ENCODE data around the gene DAGLA.

DAGLA gene

GRCh38 chr11:61682093-61682732 is 2.0 kb downstream of the DAGLA start:
- no peak overlapping the region for H3K4me3 ChIP-seq (ENCODE audit: low read length)
- no peak for TF ChIP-seq ZNF274 (IDR thresholded peaks at IDR 0.05; ENCODE audit: low read depth, low read length)

GRCh38 chr11:61682906-61683675 is 2.9 kb downstream of the DAGLA start:
- TF ChIP-seq ZNF274 (IDR thresholded peaks at IDR 0.05; ENCODE audit: low read depth, low read length), result no peak
- H3K4me3 ChIP-seq (ENCODE audit: low read length), result no peak overlapping the region

DNA sequence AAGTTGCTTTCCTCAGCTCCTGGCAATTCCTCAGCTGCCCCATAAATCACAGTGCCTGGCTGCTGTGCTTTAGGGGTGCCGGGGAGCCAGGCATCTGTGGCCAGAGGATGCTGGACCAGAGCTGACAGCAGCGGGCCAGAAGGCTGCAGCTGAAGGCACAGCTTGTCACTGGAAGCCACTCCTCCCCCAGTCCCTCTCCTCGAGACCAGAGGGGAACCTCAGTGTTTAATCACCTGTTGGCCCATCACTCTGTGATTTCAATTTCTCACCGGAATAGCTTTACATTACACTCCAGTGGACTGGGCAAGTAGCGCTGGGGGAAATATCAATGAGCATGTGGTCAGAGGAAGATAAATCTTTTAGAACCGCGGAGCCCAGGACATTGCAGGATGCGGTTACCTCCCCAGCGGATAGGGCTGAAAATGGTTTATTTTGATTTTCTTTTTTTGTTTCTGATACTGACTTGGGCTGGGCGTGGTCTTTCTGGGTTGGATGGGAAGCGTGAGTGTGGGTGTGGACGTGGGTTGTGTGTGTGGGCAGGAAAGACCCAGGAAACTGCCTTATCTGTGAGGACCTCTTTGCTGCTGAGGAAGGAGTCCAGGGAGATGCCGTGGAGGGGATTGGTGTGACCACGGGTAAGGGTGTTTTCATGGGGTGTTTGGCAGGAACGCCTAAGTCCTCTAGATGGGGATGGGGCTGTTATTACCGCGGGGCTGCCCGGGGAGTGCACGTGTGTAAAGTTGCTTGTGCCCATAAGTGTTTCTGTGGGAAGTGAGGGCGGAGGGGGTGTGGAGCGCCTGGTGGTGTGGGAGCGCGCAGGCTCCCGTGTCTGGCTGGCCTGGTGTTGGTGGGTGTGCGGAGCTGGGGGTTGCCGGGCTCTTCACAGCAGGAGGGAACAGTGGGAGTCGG is 4.0 kb downstream of the DAGLA start:
- no peak overlapping the region for H3K4me3 ChIP-seq (ENCODE audit: low read length)
- no peak for TF ChIP-seq ZNF274 (IDR thresholded peaks at IDR 0.05; ENCODE audit: low read depth, low read length)

DNA sequence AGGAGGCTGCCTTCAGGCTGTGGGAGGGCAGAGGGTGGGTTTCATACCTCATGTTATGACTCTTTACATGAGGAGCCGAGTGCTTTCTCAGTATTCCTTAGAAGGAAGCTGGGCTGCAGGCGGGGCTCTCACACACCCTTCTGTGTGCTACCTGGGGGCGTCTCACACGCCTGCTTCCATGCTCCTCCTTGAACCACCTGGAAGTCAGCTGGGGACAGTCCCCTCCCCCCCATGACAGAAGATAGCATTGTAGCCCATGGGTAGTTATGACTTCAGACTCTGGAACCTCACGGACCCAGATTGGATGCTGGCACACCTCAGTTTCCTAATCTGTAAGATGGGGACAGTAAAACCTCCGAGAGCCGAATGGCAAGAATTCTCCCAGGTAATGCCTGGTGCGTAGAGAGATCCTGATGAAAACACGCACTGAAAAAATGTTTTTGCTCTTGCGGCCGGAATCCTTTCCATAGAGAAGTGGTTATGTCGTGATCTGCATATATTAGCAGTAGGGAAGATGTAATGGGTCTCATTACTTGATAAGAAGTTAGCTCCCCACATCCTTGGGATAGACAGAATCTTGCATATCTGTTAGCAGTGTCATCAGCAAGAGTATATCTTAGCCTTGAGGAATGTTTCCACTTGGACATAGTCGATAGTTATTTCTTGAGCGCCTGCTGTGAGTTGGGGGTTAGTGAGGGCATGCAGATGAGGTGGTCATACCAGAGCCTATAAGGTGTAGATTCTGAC is 4.9 kb downstream of the DAGLA start:
- no peak for TF ChIP-seq ZNF274 (IDR thresholded peaks at IDR 0.05; ENCODE audit: low read depth, low read length)

GRCh38 chr11:61685617-61685967 is 5.4 kb downstream of the DAGLA start:
- no peak for TF ChIP-seq ZNF274 (IDR thresholded peaks at IDR 0.05; ENCODE audit: low read depth, low read length)
- H3K4me3 ChIP-seq (ENCODE audit: low read length), result no peak overlapping the region

More for the DNA sequence above, 4.9 kb downstream of the DAGLA start:
- H3K4me3 ChIP-seq (ENCODE audit: low read length), result no peak overlapping the region

GRCh38 chr11:61686066-61686465 is 5.9 kb downstream of the DAGLA start:
- H3K4me3 ChIP-seq (ENCODE audit: low read length), result no peak overlapping the region
- TF ChIP-seq ZNF274 (IDR thresholded peaks at IDR 0.05; ENCODE audit: low read depth, low read length), result no peak

DNA sequence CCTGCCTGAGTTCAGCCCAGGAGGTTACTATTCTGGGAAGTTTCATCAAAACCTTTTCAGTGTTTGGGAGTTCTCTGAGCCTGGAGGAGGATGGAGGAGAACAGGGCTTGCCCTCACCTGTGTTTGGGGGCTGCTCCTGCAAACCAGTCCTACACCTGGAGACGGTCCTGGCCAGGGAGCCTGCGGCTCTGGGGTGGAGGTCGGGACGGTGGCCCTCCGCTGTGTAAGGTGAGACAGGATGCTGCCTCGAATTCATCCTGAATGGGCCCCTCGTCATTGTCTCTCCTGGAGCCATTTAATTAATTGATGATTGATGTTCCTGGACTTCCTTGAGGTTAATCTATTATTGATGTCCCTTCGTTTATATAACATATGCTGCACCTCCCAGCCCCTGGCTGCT is 6.3 kb downstream of the DAGLA start:
- no peak for TF ChIP-seq ZNF274 (IDR thresholded peaks at IDR 0.05; ENCODE audit: low read depth, low read length)
- H3K4me3 ChIP-seq (ENCODE audit: low read length), result no peak overlapping the region

DNA sequence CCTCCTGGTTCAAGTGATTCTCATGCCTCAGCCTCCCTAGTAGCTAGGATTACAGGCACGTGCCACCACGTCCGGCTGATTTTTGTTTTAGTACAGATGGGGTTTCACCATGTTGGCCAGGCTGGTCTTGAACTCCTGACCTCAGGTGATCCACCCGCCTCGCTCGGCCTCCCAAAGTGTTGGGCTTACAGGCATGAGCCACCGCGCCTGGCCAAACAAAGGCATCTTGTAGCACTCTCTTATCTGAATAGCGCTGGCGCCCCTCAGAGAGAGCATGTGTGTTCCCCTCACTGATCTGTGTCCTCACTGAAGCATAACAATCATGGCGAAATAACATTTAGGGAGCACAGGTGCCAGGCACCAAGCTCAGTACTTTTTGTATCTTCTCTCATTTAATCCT is 7.2 kb downstream of the DAGLA start:
- no peak overlapping the region for H3K4me3 ChIP-seq (ENCODE audit: low read length)
- TF ChIP-seq ZNF274 (IDR thresholded peaks at IDR 0.05; ENCODE audit: low read depth, low read length), result no peak

DNA sequence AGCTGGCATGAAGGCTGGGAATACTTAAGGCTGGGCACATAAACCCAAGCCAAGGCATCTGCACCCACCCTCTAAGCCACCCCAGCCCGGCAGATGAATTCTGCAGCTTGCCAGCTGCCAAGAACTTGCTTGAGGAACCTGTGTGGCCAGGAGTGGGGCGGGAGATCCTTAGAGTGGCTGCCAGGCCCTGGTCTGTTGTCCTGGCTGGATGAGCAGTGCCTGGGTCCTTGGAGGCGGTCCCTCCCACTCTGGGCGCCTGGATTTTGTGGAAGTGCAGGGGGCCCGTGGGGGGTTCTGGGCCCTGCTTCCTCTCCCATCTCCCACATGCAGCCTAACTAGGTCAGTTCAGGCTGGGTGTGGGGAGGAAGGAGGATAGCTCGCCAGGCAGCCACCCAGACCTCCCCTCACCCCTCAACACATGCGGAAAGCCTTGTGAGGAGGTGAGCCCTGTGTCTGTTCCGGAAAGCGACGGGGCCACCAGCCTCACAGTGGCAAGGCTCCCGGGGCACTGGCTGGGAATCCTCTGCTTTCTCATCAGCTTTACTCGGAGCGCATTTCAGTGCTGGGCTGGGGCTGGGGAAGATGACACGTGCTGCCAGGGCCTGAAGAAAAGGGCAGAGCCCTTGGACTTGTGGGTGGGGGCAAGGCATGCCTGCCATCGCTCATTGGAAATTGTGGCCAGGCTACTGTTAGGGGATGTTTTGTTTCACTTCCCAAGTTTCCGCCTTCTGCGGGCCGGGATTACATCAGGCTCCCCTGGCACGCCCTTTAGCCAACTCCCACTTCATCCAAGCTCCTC is 8.4 kb downstream of the DAGLA start:
- no peak overlapping the region for H3K4me3 ChIP-seq (ENCODE audit: low read length)
- TF ChIP-seq ZNF274 (IDR thresholded peaks at IDR 0.05; ENCODE audit: low read depth, low read length), result no peak

- no peak overlapping the region for H3K4me3 ChIP-seq (ENCODE audit: low read length)
- no peak for TF ChIP-seq ZNF274 (IDR thresholded peaks at IDR 0.05; ENCODE audit: low read depth, low read length)
Observed at GRCh38 chr11:61689164-61689496, 8.9 kb downstream of the DAGLA start.

- TF ChIP-seq ZNF274 (IDR thresholded peaks at IDR 0.05; ENCODE audit: low read depth, low read length), result no peak
Observed at GRCh38 chr11:61690706-61691379, 10.7 kb downstream of the DAGLA start.

GRCh38 chr11:61691380-61692156 is 11.4 kb downstream of the DAGLA start:
- H3K4me3 ChIP-seq (ENCODE audit: low read length), result no peak overlapping the region
- TF ChIP-seq ZNF274 (IDR thresholded peaks at IDR 0.05; ENCODE audit: low read depth, low read length), result no peak

More at GRCh38 chr11:61690706-61691379, 10.7 kb downstream of the DAGLA start:
- H3K4me3 ChIP-seq (ENCODE audit: low read length), result no peak overlapping the region
